Natural killer cell treated with Interleukin-12 subunit alpha and Interleukin-12 subunit beta and Interleukin-15 and Interleukin-18, amount 100 ng/mL, for 72 hours (primary cell): ENCODE measurements around the gene IFT74. TPM values are rescaled to one million over a fixed set of nuclear protein-coding genes. Genes with fewer than 3 reads are reported as not detected.

ENCODE experiments used
- ATAC-seq, 2 donors: fragments of 150-1000 bp; cut with Tn5 transposase in 1 of 2; sonication (Bioruptor Pico), chemical (Tn5 transposase) in 1 of 2; 2 replicates each; pipeline ENCODE4 v1.10.0; 2021
- DNase-seq: peaks from one replicate; pipeline ENCODE4 v3.0.0; 2022; ENCODE audit warnings: low spot score
- H3K27ac Mint-ChIP-seq, 2 donors: 1 replicate in 1 of 2; 2 replicates in 1 of 2; pipeline ENCODE4 v1.8.0; 2022; ENCODE audit warnings: mixed read lengths in 2 of 2, mild to moderate bottlenecking in 1 of 2, moderate library complexity in 1 of 2
- H3K27me3 Mint-ChIP-seq, 2 donors: 1 replicate in 1 of 2; 2 replicates in 1 of 2; pipeline ENCODE4 v1.8.0; 2022; ENCODE audit warnings: mixed read lengths in 2 of 2
- H3K36me3 Mint-ChIP-seq: one replicate; pipeline ENCODE4 v1.8.0; 2022; ENCODE audit warnings: mixed read lengths
- H3K4me1 Mint-ChIP-seq, 2 donors: 1 replicate in 1 of 2; 2 replicates in 1 of 2; pipeline ENCODE4 v1.8.0; 2022; ENCODE audit warnings: low read depth in 2 of 2, mixed read lengths in 2 of 2, mild to moderate bottlenecking in 1 of 2
- H3K4me3 Mint-ChIP-seq: one replicate; pipeline ENCODE4 v1.8.0; 2022; ENCODE audit warnings: mixed read lengths
- H3K9me3 Mint-ChIP-seq: 2 replicates; pipeline ENCODE4 v1.8.0; 2022; ENCODE audit warnings: mixed read lengths
- total RNA-seq, 2 donors: library from RNA; stranded (reverse); gene quantifications; one replicate each; pipeline ENCODE4 v1.2.3, GENCODE V29; 2022

The IFT74 gene
- total RNA-seq, 2 donors from 2014 or later, result 6.5 to 11.7 TPM

DNA sequence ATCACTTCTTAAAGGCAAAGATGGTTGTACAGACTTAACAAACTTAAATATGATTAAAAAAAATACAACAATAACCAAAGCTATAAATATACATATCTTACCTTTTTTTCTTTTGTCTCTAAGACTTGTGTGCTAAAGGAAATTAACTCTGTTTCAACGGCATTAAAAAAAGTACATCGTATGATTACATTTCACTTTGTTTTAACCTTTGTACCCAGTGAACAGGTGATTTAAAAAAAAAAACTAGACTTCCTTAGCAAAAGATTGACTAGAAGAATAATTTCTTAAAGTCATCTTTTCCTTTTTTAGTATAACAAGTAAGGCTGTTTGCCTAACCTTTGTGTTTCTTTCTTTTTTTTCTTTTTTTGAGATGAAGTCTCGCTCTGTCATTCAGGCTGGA, 49.3 kb downstream of the IFT74 start, which contains the start of gene LRRC19:
LRRC19 (minus strand) TSS at position 182 of the 400 bp plus-strand sequence. CDS start 5,978 bp downstream, outside the sequence.
- ATAC-seq (no peak), DNase-seq (no peak)
- no peaks in the 10 kb centered on the region for H3K4me1 Mint-ChIP-seq
- no peaks in the 10 kb centered on the region for H3K36me3 Mint-ChIP-seq
- no peaks in the 10 kb centered on the region for H3K9me3 Mint-ChIP-seq
- no peak within 1 kb of the TSS for H3K27ac Mint-ChIP-seq
- no peaks in the 10 kb centered on the region for H3K27me3 Mint-ChIP-seq
- no peak within 1 kb of the TSS for H3K4me3 Mint-ChIP-seq

DNA sequence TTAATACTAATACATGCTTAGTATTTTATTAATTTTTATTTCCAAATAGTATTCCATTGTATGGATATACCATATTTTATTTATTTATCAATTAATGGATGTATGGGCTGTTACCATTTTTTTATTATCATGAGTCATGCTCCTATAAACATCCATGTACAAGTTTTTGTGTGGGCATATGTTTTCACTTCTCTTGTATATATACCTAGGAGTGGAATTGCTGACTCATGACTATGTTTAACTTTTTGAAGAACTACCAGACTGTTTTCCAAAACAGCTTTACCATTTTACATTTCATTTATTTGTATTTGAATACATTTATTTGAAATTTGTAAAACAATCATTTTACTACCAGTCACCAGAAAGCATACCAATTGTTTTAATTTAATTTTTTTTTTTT, 63.4 kb downstream of the IFT74 start:
- Mint-ChIP-seq H3K27ac (no peak overlapping the region), H3K27me3 (no peaks in the 10 kb centered on the region), H3K4me1 (no peaks in the 10 kb centered on the region), H3K4me3 (no peak overlapping the region), H3K9me3 (no peaks in the 10 kb centered on the region), H3K36me3 (peaks cover 13% of the 10 kb centered on the region)
- ATAC-seq, result no peak
- DNase-seq, result no peak

DNA sequence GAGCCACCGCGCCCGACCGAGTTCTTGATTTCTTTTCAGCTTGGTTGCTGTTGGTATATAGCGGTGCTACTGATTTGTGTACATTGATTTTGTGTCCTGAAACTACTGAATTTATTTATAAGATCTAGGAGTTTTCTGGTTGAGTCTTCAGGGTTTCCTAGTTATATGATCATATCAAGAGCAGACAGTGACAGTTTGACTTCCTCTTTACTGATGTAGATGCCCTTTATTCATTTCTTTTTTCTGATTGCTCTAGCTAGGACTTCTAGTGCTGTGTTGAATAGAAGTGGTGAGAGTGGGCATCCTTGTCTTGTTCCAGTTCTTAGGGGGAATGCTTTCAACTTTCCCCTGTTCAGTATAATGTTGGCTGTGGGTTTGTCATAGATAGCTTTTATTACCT, 66.7 kb downstream of the IFT74 start:
- Mint-ChIP-seq H3K27me3 (no peaks in the 10 kb centered on the region), H3K36me3 (peaks cover 15% of the 10 kb centered on the region), H3K4me1 (no peaks in the 10 kb centered on the region), H3K27ac (no peak overlapping the region), H3K4me3 (no peak overlapping the region), H3K9me3 (no peaks in the 10 kb centered on the region)
- DNase-seq, result no peak
- ATAC-seq, result no peak

DNA sequence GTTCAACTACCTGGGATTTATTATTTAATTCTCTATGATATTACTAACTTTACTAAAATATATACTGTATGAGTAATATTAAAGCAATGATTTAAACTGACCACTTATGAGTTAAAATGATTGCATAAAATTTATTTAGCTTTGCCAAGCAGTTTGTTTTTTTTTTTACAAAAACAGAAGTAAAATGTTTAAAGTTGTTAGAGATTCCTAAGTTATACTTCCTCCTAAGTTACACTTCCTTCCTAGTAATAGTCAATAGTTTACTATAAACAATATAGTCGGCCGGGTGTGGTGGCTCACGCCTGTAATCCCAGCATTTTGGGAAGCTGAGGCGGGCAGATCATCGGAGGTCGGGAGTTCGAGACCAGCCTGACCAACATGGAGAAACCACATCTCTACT, 73.0 kb downstream of the IFT74 start:
- ATAC-seq, result no peak
- Mint-ChIP-seq H3K27me3 (no peaks in the 10 kb centered on the region), H3K9me3 (no peaks in the 10 kb centered on the region), H3K36me3 (peaks cover 6% of the 10 kb centered on the region), H3K4me3 (no peak overlapping the region), H3K27ac (no peak overlapping the region), H3K4me1 (no peaks in the 10 kb centered on the region)
- DNase-seq, result no peak

DNA sequence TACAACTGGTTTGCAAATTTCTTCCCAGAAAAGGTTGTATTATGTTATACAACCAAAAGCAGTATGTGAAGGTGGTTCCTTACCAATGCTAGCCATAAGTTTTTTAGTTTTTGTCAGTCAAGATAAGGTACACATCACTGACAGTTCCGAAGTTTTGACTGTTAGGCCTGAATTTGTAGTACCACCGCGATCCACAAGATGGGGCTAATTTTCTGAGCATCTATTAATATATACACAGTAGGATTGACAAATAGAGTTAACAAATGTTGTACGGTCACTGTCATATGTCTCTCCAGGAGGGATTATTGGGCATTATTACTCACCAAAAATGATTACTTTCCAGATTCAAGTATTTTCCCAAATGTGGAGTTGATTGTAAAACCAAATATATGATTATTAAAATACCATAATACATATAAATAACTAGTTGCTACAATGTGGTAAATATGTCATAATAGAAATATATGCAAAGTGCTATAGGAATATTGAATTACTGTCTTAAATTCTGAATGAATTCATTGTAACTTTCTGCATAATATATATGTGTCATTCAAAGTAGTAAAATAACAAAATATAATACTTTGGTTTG, 77.7 kb downstream of the IFT74 start:
- H3K9me3 Mint-ChIP-seq, result no peaks in the 10 kb centered on the region
- H3K4me3 Mint-ChIP-seq, result no peak overlapping the region
- H3K36me3 Mint-ChIP-seq, result no peaks in the 10 kb centered on the region
- DNase-seq (no peak), ATAC-seq (no peak)
- H3K4me1 Mint-ChIP-seq, result no peaks in the 10 kb centered on the region
- no peaks in the 10 kb centered on the region for H3K27me3 Mint-ChIP-seq
- no peak overlapping the region for H3K27ac Mint-ChIP-seq

DNA sequence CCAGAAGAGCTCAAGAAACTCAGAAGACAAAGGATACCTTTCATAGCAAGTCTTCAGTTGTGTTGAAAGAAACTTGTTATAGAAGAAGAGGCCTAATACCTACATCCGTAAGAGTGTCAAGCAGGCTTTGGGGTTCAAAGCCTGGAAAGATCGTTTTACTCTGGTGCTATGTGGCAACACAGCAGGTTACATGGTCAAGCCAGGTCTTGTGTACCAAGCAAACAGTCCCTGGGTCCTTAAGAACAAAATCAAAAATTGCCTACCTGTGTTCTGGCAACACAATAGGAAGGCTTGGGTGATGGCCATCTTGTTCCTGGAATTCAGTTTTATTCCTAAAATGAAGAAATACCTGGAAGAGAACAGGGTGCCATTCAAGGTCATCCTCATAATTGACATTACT, 81.3 kb downstream of the IFT74 start:
- DNase-seq, result no peak
- H3K27ac Mint-ChIP-seq, result no peak overlapping the region
- H3K4me1 Mint-ChIP-seq, result no peaks in the 10 kb centered on the region
- H3K36me3 Mint-ChIP-seq, result no peaks in the 10 kb centered on the region
- no peak for ATAC-seq
- no peaks in the 10 kb centered on the region for H3K9me3 Mint-ChIP-seq
- no peak overlapping the region for H3K4me3 Mint-ChIP-seq
- H3K27me3 Mint-ChIP-seq, result no peaks in the 10 kb centered on the region

DNA sequence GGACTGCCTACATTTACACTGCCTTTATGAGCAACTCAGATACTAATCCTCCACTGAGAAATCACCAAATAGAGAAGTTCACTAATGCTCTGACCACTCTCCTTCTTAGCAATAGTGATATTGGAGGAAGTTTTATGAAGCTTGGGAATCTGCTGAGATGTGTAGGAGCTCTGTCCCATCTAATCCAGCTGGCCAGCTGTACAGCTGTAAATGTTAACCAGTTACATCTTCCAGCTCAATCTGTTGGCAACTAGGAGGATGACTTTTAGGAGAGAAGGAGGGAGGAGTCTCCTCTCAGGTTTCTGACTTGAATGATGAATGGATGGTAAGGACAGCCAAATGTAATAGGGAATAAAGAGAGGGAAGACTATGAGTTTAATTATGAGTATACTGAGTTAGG, 85.5 kb downstream of the IFT74 start:
- H3K9me3 Mint-ChIP-seq, result no peaks in the 10 kb centered on the region
- H3K4me1 Mint-ChIP-seq, result no peaks in the 10 kb centered on the region
- DNase-seq (no peak), ATAC-seq (no peak)
- H3K27ac Mint-ChIP-seq, result no peak overlapping the region
- no peaks in the 10 kb centered on the region for H3K36me3 Mint-ChIP-seq
- no peaks in the 10 kb centered on the region for H3K27me3 Mint-ChIP-seq
- H3K4me3 Mint-ChIP-seq, result no peak overlapping the region

DNA sequence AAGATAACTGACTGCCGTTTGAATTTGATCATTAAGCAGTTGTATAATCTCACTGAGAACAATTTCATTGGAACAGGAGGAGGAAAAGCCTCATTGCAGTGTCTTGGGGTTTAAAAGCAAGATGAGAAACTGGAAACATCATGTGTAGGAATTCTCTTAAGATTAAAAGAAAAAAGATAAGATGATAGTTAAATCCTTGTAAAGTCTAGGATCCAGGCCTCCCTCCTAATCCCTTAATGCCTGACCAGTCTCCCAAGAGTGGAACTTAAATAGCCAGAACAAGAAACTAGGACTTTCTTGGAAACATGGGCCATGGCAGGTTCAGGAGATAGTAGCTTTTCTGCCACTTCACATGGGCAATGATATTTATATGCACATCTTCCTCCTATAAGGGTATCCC, 86.3 kb downstream of the IFT74 start:
- no peak overlapping the region for H3K27ac Mint-ChIP-seq
- DNase-seq, result no peak
- ATAC-seq, result no peak
- H3K4me1 Mint-ChIP-seq, result no peaks in the 10 kb centered on the region
- H3K9me3 Mint-ChIP-seq, result no peaks in the 10 kb centered on the region
- H3K36me3 Mint-ChIP-seq, result no peaks in the 10 kb centered on the region
- no peak overlapping the region for H3K4me3 Mint-ChIP-seq
- H3K27me3 Mint-ChIP-seq, result no peaks in the 10 kb centered on the region

DNA sequence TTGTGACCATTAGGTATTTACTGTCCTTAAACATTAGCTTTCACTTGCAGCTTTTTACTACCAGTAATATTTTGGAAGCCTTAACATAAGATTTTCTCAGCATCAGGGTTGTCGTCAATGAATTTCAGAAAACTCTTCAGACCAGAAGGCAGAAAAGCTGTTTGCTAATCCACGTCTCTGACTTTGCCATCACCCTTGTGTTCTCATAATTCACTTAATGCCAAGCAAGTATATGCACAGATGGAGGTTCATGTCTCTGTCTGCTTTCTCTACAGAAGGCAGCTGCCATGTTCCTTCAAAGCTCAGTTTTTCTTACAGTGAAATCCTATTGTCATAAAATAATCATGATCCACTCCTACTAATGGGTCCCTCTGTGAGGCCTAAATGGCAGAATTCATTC, 87.0 kb downstream of the IFT74 start:
- no peak overlapping the region for H3K4me3 Mint-ChIP-seq
- DNase-seq (no peak), ATAC-seq (no peak)
- no peaks in the 10 kb centered on the region for H3K36me3 Mint-ChIP-seq
- no peak overlapping the region for H3K27ac Mint-ChIP-seq
- H3K9me3 Mint-ChIP-seq, result no peaks in the 10 kb centered on the region
- no peaks in the 10 kb centered on the region for H3K4me1 Mint-ChIP-seq
- no peaks in the 10 kb centered on the region for H3K27me3 Mint-ChIP-seq

DNA sequence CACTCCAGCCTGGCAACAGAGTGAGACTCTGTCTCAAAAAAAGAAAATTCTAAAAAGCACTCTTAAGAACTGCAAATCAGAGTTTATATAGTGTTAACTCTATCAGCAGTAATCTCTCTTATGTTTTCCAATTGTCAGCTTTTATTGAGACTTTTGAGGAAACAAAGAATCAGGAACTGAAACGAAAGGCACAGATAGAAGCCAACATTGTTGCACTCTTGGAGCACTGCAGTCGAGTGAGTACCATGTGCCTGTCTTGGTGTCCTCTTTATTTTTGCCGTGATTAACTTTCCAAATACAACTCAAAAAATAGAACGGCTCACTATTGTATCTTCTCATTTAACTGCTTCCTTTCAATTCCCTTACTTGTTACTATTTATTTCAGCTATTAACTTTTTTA, 90.9 kb downstream of the IFT74 start:
- no peak for ATAC-seq
- H3K9me3 Mint-ChIP-seq, result no peaks in the 10 kb centered on the region
- no peak overlapping the region for H3K27ac Mint-ChIP-seq
- no peaks in the 10 kb centered on the region for H3K27me3 Mint-ChIP-seq
- H3K4me3 Mint-ChIP-seq, result no peak overlapping the region
- no peaks in the 10 kb centered on the region for H3K4me1 Mint-ChIP-seq
- no peaks in the 10 kb centered on the region for H3K36me3 Mint-ChIP-seq
- no peak for DNase-seq

DNA sequence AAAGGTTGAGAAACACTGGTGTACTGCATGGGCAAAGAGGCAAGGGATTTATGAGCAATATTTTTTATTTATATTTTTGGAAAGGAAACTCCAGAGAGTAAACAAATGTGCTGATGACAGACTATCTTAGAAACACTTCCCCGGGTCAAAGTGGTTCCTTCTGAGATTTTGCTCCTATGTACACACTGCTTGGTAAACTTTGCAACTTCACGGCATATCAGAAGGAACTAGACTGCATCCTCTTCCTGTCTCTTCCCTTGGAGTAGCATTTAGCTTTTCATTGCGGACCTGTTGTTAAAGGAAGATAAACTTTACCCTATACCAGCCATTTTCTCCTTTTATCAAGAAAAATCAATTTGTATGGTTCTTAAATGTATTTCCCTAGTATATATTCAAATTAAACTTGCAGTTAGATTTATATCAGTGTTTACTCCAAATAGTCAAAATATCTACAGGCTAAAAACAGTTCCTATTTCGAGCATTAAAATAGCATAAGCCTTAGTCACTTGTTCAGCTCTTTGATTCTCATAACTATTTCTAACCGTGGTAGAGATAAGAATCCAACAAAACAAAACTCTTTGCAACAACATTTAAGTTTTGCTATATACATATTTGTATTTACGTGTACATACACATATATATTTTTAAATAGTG, 97.3 kb downstream of the IFT74 start:
- H3K4me1 Mint-ChIP-seq, result no peaks in the 10 kb centered on the region
- H3K36me3 Mint-ChIP-seq, result no peaks in the 10 kb centered on the region
- no peak overlapping the region for H3K4me3 Mint-ChIP-seq
- H3K27ac Mint-ChIP-seq, result no peak overlapping the region
- no peaks in the 10 kb centered on the region for H3K9me3 Mint-ChIP-seq
- DNase-seq (no peak), ATAC-seq (no peak)
- no peaks in the 10 kb centered on the region for H3K27me3 Mint-ChIP-seq

DNA sequence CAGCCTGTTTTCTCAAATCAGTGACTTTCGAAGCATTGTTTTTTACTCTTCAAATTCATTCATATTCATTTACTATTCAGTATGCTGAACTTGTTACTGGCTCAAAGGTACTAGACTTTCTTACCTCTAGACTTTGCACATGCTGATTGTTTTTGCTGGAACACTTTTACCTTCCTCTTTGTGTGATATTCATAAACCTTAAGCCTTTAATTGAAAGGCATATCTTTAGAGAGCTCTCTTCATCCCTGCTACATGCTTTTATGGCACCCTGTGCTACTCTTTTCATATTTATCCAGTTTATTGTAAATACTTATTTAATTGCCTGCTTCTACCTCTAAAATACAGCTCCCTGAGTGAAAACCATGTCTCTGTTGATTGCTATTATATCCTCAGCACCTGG, 97.9 kb downstream of the IFT74 start:
- Mint-ChIP-seq H3K4me3 (no peak overlapping the region), H3K9me3 (no peaks in the 10 kb centered on the region), H3K27me3 (no peaks in the 10 kb centered on the region), H3K27ac (no peak overlapping the region), H3K36me3 (no peaks in the 10 kb centered on the region), H3K4me1 (no peaks in the 10 kb centered on the region)
- no peak for DNase-seq
- ATAC-seq, result no peak

DNA sequence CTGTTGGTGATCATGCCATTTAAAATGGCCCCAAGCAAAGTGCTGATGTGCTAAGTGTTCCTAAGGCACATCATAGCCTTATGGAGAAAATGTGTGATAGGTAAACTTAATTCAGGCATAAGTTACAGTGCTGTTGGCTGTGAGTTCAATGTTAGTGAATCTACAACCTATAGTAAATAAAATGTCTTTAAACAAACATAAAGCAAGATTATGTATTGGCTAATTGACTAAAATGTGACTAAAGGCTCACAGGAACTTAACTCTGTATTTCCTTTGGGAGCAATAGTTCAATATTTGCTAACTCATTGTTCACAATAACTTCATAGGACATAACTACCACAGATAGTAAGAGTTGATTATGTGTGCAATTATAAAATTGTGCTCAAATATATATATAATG, 98.6 kb downstream of the IFT74 start:
- H3K27ac Mint-ChIP-seq, result no peak overlapping the region
- no peaks in the 10 kb centered on the region for H3K27me3 Mint-ChIP-seq
- no peaks in the 10 kb centered on the region for H3K4me1 Mint-ChIP-seq
- no peaks in the 10 kb centered on the region for H3K36me3 Mint-ChIP-seq
- no peaks in the 10 kb centered on the region for H3K9me3 Mint-ChIP-seq
- ATAC-seq (no peak), DNase-seq (no peak)
- H3K4me3 Mint-ChIP-seq, result no peak overlapping the region

DNA sequence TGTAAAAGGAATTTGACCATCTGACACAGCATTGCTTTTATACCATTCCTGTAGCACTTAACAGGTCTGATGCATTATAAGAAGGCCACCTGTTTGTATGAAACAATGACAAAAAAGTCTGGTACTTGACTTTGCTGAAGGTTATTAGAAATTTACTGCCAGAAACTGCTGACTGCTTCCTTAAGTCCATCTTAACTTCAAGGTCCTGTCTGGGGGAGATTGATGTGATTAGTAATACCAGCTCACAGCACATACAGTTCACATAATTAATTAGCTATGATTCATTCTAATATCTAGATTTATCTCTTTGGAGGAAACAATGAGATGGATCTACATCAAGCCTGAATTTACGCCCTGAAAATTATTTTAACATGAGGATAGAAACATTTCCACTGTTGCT, 103.2 kb downstream of the IFT74 start:
- no peak for ATAC-seq

DNA sequence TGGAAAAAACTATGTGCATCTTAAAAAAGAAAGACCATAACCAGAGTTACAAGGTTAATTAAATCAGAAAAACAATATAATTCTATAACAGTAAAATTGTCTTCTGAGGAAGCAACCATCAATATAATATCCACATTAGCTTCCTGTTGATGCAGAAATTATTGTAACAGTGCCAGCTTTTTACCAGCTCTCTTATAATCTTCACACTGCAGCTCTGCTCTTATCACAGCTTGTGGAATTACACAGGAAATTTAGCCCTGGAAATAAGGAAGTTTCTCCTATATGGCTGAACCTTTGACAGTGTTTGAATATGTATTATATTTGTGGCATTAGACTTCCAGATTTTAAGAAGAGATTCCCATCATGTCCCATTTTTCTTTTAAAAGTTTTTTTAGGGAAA, 103.7 kb downstream of the IFT74 start:
- DNase-seq, result no peak
- Mint-ChIP-seq H3K9me3 (no peaks in the 10 kb centered on the region), H3K27me3 (no peaks in the 10 kb centered on the region), H3K36me3 (no peaks in the 10 kb centered on the region), H3K4me3 (no peak overlapping the region), H3K4me1 (no peaks in the 10 kb centered on the region), H3K27ac (no peak overlapping the region)
- ATAC-seq, result no peak

More for the DNA sequence above, 103.2 kb downstream of the IFT74 start:
- H3K4me3 Mint-ChIP-seq, result no peak overlapping the region
- no peak for DNase-seq
- H3K27me3 Mint-ChIP-seq, result no peaks in the 10 kb centered on the region
- no peaks in the 10 kb centered on the region for H3K36me3 Mint-ChIP-seq
- no peak overlapping the region for H3K27ac Mint-ChIP-seq
- H3K4me1 Mint-ChIP-seq, result no peaks in the 10 kb centered on the region
- no peaks in the 10 kb centered on the region for H3K9me3 Mint-ChIP-seq
